GM10266 (cell line): ENCODE data around the gene FILIP1.
"Not testable (repeated sequence)": the region's sequence is repeated elsewhere in the genome, so short reads cannot be mapped to it uniquely, and the experiment has no call there.

Experiments used
- DNase-seq: peaks from one replicate; pipeline ENCODE4 v3.0.0; 2012; ENCODE audit errors: extremely low spot score
- CTCF ChIP-seq: IDR thresholded peaks from 2 replicates; pipeline ENCODE4 v1.5.1; 2012; ENCODE audit warnings: mild to moderate bottlenecking, low read depth; ENCODE audit not compliant: control insufficient read depth, insufficient read depth; ENCODE audit errors: missing control alignments

Gene FILIP1

GRCh38 chr6:75419980-75420379 is 73.6 kb downstream of the FILIP1 start:
- DNase-seq = no peak
- no peak for TF ChIP-seq CTCF

- no peak for DNase-seq
Measured at GRCh38 chr6:75419416-75419815, 74.2 kb downstream of the FILIP1 start.

DNA sequence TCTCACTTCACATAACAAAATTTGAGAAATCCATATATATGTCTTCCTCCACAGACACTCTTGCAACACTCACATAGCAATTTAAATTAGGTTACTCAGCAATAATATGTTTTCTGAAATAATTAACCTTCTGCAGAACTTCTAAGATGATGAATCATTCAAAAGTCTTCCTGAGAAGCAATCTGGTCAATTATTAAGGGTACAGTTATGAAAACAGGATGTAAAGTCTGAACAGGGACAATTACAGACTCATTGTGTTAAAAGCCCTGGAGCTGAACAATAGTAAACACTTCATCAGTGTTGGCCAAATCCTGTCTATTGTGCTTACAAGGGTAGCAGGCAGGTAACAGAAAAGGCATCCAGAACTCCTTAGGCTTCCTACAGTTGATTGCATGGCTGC is 75.4 kb downstream of the FILIP1 start:
- DNase-seq = no peak
- no peak for TF ChIP-seq CTCF

More at GRCh38 chr6:75419416-75419815, 74.2 kb downstream of the FILIP1 start:
- TF ChIP-seq CTCF = no peak

DNA sequence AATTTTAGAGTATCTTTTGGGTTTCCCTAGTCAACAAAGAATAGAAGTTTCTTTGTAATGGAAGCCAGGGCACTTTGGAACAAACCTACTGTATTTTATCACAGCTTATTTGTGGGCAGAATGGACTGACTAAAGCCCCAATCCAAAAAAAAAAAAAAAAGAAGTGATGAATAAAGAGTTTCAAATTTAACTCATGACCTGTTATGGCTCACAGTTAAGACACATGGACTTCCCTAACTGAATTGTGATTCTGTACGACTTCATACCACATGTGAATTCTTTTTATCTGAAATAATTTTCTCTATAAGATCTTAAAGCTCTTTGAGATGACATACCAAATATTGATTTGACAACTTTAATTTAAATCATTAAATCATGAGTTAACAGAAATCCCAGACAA is 77.2 kb downstream of the FILIP1 start:
- DNase-seq = no peak
- TF ChIP-seq CTCF = no peak

- no peak for DNase-seq
- no peak for TF ChIP-seq CTCF
Measured at GRCh38 chr6:75415804-75416203, 77.8 kb downstream of the FILIP1 start.

- no peak for DNase-seq
- no peak for TF ChIP-seq CTCF
Measured at GRCh38 chr6:75414445-75415021, 79.1 kb downstream of the FILIP1 start.

GRCh38 chr6:75412969-75413662 is 80.5 kb downstream of the FILIP1 start:
- no peak for DNase-seq
- TF ChIP-seq CTCF = no peak

DNA sequence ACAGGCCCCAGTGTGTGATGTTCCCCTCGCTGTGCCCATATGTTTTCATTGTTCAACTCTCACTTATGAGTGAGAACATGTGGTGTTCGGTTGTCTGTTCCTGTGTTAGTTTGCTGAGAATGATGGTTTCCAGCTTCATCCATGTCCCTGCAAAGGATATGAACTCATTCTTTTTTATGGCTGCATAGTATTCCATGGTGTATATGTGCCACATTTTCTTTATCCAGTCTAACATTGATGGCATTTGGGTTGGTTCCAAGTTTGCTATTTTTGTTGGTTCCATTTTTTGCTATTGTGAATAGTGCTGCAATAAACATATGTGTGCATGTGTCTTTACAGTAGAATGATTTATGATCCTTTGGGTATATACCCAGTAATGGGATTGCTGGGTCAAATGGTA is 83.0 kb downstream of the FILIP1 start:
- DNase-seq = not testable (repeated sequence)
